Measurements from ENCODE around the gene ZNF417.
"Not testable (repeated sequence)": the region's sequence is repeated elsewhere in the genome, so short reads cannot be mapped to it uniquely, and the experiment has no call there.

The ZNF417 gene

DNA sequence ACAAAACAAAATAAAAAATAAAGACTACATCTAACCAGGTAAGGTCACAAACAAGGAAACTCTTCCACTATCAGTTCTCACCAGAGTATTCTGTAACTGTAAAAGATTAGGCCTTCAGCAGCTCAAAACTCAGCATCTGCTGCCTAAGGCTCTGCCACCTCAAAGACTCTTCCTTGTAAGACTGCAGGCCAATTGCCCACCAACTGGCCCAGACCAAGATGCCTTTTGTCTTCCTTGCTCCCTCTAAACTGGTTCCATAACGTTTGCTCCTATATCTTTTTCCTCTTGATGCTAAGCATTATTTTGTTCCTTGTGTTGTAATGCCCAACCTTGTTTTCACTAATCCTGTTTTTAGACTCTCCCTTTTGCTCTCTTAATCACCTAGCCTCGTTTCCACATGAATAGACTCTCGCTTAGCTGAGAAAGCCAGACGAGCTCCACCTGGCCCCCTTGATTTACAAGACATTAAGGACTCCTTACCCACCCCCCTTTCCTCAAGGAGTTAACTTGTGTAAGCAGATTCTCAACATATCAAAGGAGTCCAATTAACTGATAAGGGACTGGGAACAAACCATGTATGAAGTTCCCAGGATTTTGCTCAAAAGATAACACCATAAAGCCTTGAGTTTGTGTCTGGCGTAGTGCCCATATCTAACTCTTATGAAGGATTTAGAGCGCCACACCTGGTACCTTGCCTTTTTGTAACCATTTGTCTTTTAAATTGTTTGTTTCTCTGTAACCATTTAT lies 29.0 kb downstream of the ZNF417 start:
- no peak for DNase-seq

DNA sequence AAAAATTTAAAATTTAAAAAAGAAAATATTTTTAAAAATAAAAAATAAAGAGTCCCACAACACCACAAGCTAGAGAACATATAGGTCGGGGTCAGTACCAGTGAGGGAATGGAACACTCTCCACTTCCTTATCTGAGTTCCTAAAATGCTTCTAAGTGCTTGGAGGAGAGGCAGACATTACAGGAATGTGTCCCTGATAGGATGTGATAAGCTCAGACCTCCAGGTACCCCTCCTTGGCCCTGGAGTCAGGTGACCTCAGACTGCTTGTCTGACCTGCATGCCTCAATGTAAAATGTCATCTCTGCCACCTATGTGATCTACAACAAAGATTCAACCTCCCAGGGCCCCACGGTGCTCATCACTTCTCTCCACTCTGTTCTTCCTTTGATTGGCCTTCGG lies 30.3 kb downstream of the ZNF417 start:
- no peak for DNase-seq

DNA sequence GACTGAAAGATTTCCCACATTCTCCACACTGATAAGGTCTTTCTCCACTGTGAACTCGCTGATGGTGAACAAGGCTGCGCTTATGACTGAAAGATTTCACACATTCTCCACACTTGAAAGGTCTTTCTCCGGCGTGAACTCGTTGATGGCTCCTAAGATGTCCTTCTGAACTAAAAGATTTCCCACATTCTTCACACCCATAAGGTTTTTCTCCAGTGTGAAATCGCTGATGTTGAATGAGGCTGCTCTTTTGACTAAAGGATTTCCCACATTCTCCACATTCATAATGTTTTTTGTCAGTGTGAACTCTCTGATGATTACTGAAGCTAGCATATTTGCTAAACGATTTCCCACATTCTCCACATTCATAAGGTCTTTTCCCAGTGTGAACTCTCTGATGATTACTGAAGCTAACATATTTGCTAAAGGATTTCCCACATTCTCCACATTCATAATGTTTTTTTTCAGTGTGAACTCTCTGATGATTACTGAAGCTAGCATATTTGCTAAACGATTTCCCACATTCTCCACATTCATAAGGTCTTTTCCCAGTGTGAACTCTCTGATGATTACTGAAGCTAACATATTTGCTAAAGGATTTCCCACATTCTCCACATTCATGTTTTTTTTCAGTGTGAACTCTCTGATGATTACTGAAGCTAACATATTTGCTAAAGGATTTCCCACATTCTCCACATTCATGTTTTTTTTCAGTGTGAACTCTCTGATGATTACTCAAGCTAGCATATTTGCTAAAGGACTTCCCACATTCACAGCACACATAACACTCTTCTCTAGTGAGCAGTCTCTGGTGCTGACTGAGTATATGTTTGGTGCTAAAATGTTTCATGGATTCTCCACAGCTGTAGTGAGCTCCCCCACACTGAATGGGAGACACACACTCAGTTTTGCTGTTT lies 42.3 kb downstream of the ZNF417 start:
- not testable (repeated sequence) for DNase-seq

DNA sequence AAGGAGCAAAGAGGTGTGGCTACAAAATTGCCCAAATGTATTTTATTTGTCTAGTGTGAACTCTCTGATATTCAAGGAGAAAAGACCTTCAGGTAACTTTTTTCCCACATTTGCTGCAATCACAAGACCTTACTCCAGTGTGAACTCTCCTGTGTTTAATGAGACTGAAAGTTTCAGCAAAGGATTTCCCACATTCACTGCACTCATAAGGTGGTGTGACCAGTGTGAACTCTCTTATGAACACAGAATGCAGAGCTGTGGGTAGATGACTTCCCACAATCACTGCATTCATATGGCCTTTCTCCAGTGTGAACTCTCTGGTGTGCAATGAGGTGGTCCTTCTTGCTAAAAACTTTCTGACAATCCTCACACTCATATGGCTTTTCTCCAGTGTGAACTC lies 43.9 kb downstream of the ZNF417 start:
- DNase-seq = no peak

DNA sequence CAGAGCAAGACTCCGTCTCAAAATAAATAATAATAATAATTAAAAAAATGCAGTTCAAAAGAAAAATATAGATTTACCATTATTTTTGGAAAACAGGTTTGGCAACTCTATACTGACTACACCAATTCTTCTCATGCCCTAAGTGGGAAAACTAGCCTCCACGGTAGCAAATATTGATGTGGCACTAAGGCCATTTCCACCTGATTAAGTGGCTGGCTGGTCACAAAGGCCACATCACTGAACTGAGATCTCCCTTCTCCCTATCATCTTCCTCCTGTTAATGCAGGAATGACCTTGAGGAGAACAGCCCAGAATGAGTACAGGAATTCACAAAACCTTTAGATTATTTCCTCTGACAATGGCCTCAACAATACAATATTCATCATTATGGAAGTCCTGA lies 46.2 kb downstream of the ZNF417 start:
- no peak for DNase-seq

DNA sequence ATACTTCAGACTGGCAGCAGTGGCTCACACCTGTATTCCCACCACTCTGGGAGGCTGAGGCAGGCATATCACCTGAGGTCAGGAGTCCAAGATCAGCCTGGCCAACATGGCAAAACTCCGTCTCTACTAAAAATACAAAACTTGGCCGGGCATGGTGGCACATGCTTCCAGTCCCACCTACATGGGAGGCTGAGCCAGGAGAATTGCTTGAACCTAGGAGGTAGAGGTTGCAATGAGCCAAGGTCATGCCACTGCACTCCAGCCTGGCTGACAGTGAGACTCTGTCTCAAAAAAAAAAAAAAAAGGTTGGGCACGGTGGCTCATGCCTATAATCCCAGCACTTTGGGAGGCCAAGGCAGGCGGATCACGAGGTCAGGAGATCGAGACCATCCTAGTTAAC lies 46.7 kb downstream of the ZNF417 start:
- DNase-seq = not testable (repeated sequence)

DNA sequence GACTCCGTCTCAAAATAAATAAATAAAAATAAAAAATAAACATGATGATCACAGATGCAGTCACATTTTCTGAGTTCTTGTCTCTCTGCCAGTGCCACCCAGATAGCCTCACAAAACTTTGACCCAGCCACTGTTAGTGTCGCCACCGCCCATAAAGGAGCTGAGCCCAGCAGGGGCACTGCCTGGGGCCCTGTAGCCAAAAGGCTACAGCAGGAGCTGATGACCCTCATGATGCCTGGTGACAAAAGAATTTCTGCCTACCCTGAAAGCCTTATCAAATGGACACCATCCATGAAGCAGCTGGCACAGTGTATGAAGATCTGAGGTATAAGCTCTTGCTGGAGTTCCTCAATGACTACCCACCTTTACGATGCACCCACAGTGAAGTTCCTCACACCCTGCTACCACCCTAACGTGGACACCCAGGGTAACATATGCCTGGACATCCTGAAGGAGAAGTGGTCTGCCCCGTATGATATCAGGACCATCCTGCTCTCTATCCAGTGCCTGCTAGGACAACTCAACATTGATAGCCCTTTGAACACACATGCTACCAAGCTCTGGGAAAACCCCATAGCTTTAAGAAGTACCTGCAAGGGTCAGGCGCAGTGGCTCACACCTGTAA lies 48.4 kb downstream of the ZNF417 start:
- DNase-seq = no peak

All from T-helper 9 cell (primary cell).